IMR-90 (cell line): ENCODE data around the gene TWIST2. TPM values are rescaled to one million over a fixed set of nuclear protein-coding genes. Genes with fewer than 3 reads are reported as not detected.

Experiments
- ATAC-seq: fragments of 200-7000 bp; cut with Tn5 transposase; 2 replicates; pipeline ENCODE4 v1.9.1; 2020; ENCODE audit warnings: low read depth, mild to moderate bottlenecking, moderate library complexity
- BruUV-seq: library from RNA; stranded (reverse); fragments of 400-500 nt; replicated peaks from 2 replicates; lab custom pipeline; 2021; lab: Mats Ljungman, UMichigan
- CTCF ChIA-PET: fragments of 300-600 bp; formaldehyde crosslinking; extraction: SDS; loops from one replicate; lab custom pipeline; 2021; ENCODE audit warnings: antibody characterized with exemption; lab: Yijun Ruan, JAX
- POLR2A ChIA-PET: fragments of 300-600 bp; sonication (Branson Sonifier 250); formaldehyde crosslinking; loops from one replicate; lab custom pipeline; 2022; ENCODE audit warnings: antibody characterized with exemption; ENCODE audit not compliant: unreplicated experiment; lab: Charles Lee
- DNase-seq: peaks from one replicate; pipeline ENCODE4 v3.0.0; 2013
- H2AFZ ChIP-seq: replicated peaks from 2 replicates; pipeline ENCODE3; 2013; ENCODE audit warnings: low read length, mild to moderate bottlenecking; ENCODE audit not compliant: poor library complexity
- H2AK5ac ChIP-seq: 2 replicates; pipeline ENCODE4 v1.6.1; 2013; ENCODE audit warnings: low read depth, low read length, inconsistent platforms
- H2AK9ac ChIP-seq: replicated peaks from 2 replicates; pipeline ENCODE3; 2013; ENCODE audit warnings: mild to moderate bottlenecking, low read depth, low read length, moderate library complexity; ENCODE audit not compliant: poor library complexity
- H2BK120ac ChIP-seq: 2 replicates; pipeline ENCODE4 v1.6.1; 2013; ENCODE audit warnings: low read depth, low read length, inconsistent platforms
- H2BK15ac ChIP-seq: 3 replicates; pipeline ENCODE4 v1.6.1; 2013; ENCODE audit warnings: low read depth, low read length, inconsistent platforms
- H2BK20ac ChIP-seq: 2 replicates; pipeline ENCODE4 v1.6.1; 2013; ENCODE audit warnings: low read depth, mild to moderate bottlenecking, inconsistent platforms, low read length, moderate library complexity
- H2BK5ac ChIP-seq: 2 replicates; pipeline ENCODE4 v1.6.1; 2013; ENCODE audit warnings: mild to moderate bottlenecking, low read depth, low read length, inconsistent platforms; ENCODE audit not compliant: poor library complexity, severe bottlenecking
- H3K14ac ChIP-seq: replicated peaks from 2 replicates; pipeline ENCODE4 v1.6.1; 2013; ENCODE audit warnings: low read depth, low read length, inconsistent platforms
- H3K18ac ChIP-seq: 2 replicates; pipeline ENCODE4 v1.6.1; 2013; ENCODE audit warnings: low read depth, low read length, control low read depth
- H3K23ac ChIP-seq: 2 replicates; pipeline ENCODE4 v1.6.1; 2013; ENCODE audit warnings: low read depth, low read length, inconsistent platforms
- H3K27ac ChIP-seq: 2 replicates; pipeline ENCODE4 v1.5.1; 2013; ENCODE audit warnings: mild to moderate bottlenecking, control low read depth, low read length; ENCODE audit not compliant: insufficient read depth
- H3K27me3 ChIP-seq: 2 replicates; pipeline ENCODE4 v1.6.1; 2013; ENCODE audit warnings: low read length; ENCODE audit not compliant: control insufficient read depth, insufficient read depth
- H3K36me3 ChIP-seq: 2 replicates; pipeline ENCODE4 v1.6.1; 2013; ENCODE audit warnings: low read length, mixed read lengths; ENCODE audit not compliant: control insufficient read depth, insufficient read depth
- H3K4ac ChIP-seq: 2 replicates; pipeline ENCODE4 v1.6.1; 2013; ENCODE audit warnings: low read depth, low read length, inconsistent platforms
- H3K4me1 ChIP-seq: 2 replicates; pipeline ENCODE4 v1.6.1; 2013; ENCODE audit warnings: low read length, mixed read lengths; ENCODE audit not compliant: control insufficient read depth, insufficient read depth
- H3K4me2 ChIP-seq: 2 replicates; pipeline ENCODE4 v1.6.1; 2013; ENCODE audit warnings: low read depth, mild to moderate bottlenecking, control low read depth, low read length, moderate library complexity
- H3K4me3 ChIP-seq: 2 replicates; pipeline ENCODE4 v1.5.1; 2013; ENCODE audit warnings: low read depth, mild to moderate bottlenecking, control low read depth, low read length, moderate library complexity; ENCODE audit not compliant: insufficient read depth
- H3K56ac ChIP-seq: 2 replicates; pipeline ENCODE4 v1.6.1; 2013; ENCODE audit warnings: low read length, inconsistent platforms; ENCODE audit not compliant: insufficient read depth; ENCODE audit errors: extremely low read depth
- H3K79me1 ChIP-seq, 2 experiments: 2 replicates each; pipeline ENCODE4 v1.6.1; 2013; ENCODE audit warnings: low read length in 2 of 2, inconsistent platforms in 1 of 2, low read depth in 1 of 2
- H3K9ac ChIP-seq: 2 replicates; pipeline ENCODE4 v1.6.1; 2013; ENCODE audit warnings: low read depth, low read length, control low read depth
- H3K9me1 ChIP-seq: 2 replicates; pipeline ENCODE4 v1.6.1; 2013; ENCODE audit warnings: low read length, inconsistent platforms; ENCODE audit not compliant: insufficient read depth
- H3K9me3 ChIP-seq: 2 replicates; pipeline ENCODE4 v1.6.1; 2013; ENCODE audit warnings: low read length; ENCODE audit not compliant: control insufficient read depth, insufficient read depth
- H4K20me1 ChIP-seq: 2 replicates; pipeline ENCODE4 v1.6.1; 2013; ENCODE audit warnings: low read length, inconsistent platforms; ENCODE audit not compliant: insufficient read depth
- H4K5ac ChIP-seq: 2 replicates; pipeline ENCODE4 v1.6.1; 2013; ENCODE audit warnings: mild to moderate bottlenecking, low read depth, low read length, control low read depth
- H4K8ac ChIP-seq, 2 experiments: 2 replicates each; pipeline ENCODE4 v1.6.1; 2013; ENCODE audit warnings: low read depth in 2 of 2, low read length in 2 of 2, control low read depth in 1 of 2, inconsistent platforms in 1 of 2
- H4K91ac ChIP-seq: 2 replicates; pipeline ENCODE4 v1.6.1; 2013; ENCODE audit warnings: low read depth, low read length, inconsistent platforms; ENCODE audit not compliant: insufficient read depth
- MAZ ChIP-seq: IDR thresholded peaks from 2 replicates; pipeline ENCODE4 v1.6.1; 2012; ENCODE audit warnings: low read depth, mild to moderate bottlenecking, low read length, improper control_type of control experiment, moderate library complexity, borderline replicate concordance
- POLR2A ChIP-seq: IDR thresholded peaks from 2 replicates; pipeline ENCODE4 v1.6.1; 2012; ENCODE audit warnings: mild to moderate bottlenecking, low read depth, low read length
- RCOR1 ChIP-seq: IDR thresholded peaks from 2 replicates; pipeline ENCODE4 v1.6.1; 2012; ENCODE audit warnings: mild to moderate bottlenecking, low read length, improper control_type of control experiment; ENCODE audit not compliant: insufficient replicate concordance
- RFX5 ChIP-seq: IDR thresholded peaks from 2 replicates; pipeline ENCODE4 v1.8.0; 2012; ENCODE audit warnings: low read depth, mild to moderate bottlenecking, low read length, moderate library complexity
- SMC3 ChIP-seq: fragments of 150-350 bp; IDR thresholded peaks from 2 replicates; pipeline ENCODE4 v1.6.1; 2016; ENCODE audit warnings: low read depth, mild to moderate bottlenecking, antibody characterized with exemption, low read length, moderate library complexity
- WGBS, 2 experiments: methylation state at CpG; one replicate each; pipeline versions ENCODE4 v1.1.5 to v1.1.7; 2013; ENCODE audit warnings: missing lambda C conversion rate in 2 of 2; ENCODE audit not compliant: insufficient read length in 1 of 2; ENCODE audit errors: extremely low coverage in 2 of 2; 5-methylcytosine and 5-hydroxymethylcytosine counted together
- dilution Hi-C: fragments of 300-500 bp; cut with HindIII; formaldehyde crosslinking; loops from one replicate; pipeline ENCODE4 v1.14.3; 2018; ENCODE audit warnings: low sequenced_read_pairs; ENCODE audit not compliant: unreplicated experiment
- in situ Hi-C: fragments of 300-500 bp; cut with MboI; formaldehyde crosslinking; loops from 3 replicates; pipeline ENCODE4 v1.14.3; 2019; ENCODE audit warnings: low sequenced_read_pairs, inconsistent platforms, mixed read lengths
- intact Hi-C: fragments of 100-400 bp; cut with micrococcal nuclease; formaldehyde crosslinking; loops from 2 replicates; pipeline ENCODE4 v1.10.0; 2022
- polyA plus RNA-seq, 3 experiments: library from polyadenylated mRNA; depleted of rRNA; stranded (reverse); fragments of >200 nt; gene quantifications; 2 replicates each; pipeline ENCODE4 v1.2.3, GENCODE V29; 2012; ENCODE audit warnings: low replicate concordance in 1 of 3
- total RNA-seq: library from RNA; depleted of rRNA; stranded (reverse); fragments of >200 nt; gene quantifications from 2 replicates; pipeline ENCODE4 v1.2.3, GENCODE V29; 2012

TWIST2 gene
- total and polyA plus RNA-seq, 2 of the 4 experiments (the other 2 are of a cell fraction): 9.3 to 33.6 TPM

DNA sequence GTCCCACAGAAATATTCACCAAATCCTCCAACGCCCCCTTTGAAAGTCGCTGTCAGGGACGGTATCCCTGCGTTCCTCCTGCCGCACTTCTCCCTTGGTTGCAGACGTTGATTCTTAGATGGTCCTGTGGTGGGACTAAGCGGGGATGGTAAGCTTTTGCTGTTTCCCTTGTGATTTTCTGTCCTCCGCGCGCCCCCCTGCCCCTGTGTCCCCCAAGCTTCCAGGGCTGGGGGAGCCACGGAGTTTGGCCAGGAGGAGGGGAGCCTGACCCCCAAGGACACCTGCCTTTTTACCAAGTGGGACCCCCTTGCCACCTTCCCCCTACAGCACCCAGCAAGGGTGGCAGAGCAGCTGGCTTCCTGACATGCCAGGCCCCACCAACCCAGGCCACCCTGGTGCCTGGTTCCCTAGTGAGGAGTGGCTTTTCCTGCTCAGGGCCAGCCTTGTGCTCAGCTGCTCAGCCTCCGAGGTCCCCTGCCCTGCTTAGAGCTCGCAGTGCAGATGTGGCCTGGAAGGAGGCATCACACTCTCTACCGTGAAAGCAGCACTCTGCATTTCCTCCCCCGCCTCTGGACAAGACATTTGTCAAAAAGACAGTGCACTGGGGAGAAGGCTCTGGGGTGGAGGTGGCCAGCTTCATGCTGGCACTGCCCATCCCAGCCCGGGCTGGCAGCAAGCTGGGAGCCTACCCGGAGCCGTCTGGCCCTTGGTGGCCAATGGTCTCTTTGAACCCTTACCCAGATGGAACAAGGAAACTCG, 49.4 kb downstream of the TWIST2 start:
- Histone ChIP-seq H4K91ac (no peak overlapping the region), H3K27me3 (no peaks in the 10 kb centered on the region), H3K9ac (no peak overlapping the region), H2BK120ac (no peak overlapping the region), H3K18ac (no peak overlapping the region), H3K56ac (no peak overlapping the region), H3K4me2 (no peak overlapping the region), H2AK5ac (0 out of 2 replicates have a peak overlapping the region, but pooled peaks have one; percentile 26), H3K14ac (no peak overlapping the region), H2BK20ac (no peak overlapping the region), H2AK9ac (no peak overlapping the region), H4K5ac (no peak overlapping the region), H2BK5ac (no peak overlapping the region), H3K36me3 (peaks cover 3% of the 10 kb centered on the region; the same call in 1 of the 2 replicates), H4K20me1 (peaks cover 33% of the 10 kb centered on the region), H3K4ac (no peak overlapping the region; the same call in 1 of the 2 replicates), H4K8ac (no peak overlapping the region), H2BK15ac (no peak overlapping the region), H3K79me1 (peaks cover 19 to 82% of the 10 kb centered on the region in 2 experiments), H3K9me1 (peaks cover 25% of the 10 kb centered on the region), H3K4me3 (no peak overlapping the region), H3K27ac (no peak overlapping the region), H2AFZ (no peak overlapping the region), H3K23ac (0 out of 2 replicates have a peak overlapping the region, but pooled peaks have one; percentile 1), H3K9me3 (no peaks in the 10 kb centered on the region), H3K4me1 (peaks cover 34% of the 10 kb centered on the region)
- ChIA-PET CTCF (interaction anchor here (0.6 kb wide), 1 partner anchor 12 kb away, joined by 4 read pairs; no protein-coding TSS in a partner anchor), POLR2A (no interaction called here)
- TF ChIP-seq MAZ (no peak), POLR2A (no peak), RFX5 (no peak), RCOR1 (no peak), SMC3 (no peak)
- no peak for DNase-seq
- WGBS, 2 experiments: 87% methylated on average over 3 of the region's 19 CpGs; no CpG with 5 or more reads in 1 of the 2 experiments
- no TSS peak for BruUV-seq
- in situ Hi-C loops: no loop called here
- intact Hi-C loops: loop anchor here (5.0 kb wide), 1 partner anchor 50 kb away; the partner anchor contains the start of gene TWIST2
- no peak for ATAC-seq
- dilution Hi-C loops: no loop called here
